Measurements from ENCODE around the gene LMO1.

Gene LMO1

DNA sequence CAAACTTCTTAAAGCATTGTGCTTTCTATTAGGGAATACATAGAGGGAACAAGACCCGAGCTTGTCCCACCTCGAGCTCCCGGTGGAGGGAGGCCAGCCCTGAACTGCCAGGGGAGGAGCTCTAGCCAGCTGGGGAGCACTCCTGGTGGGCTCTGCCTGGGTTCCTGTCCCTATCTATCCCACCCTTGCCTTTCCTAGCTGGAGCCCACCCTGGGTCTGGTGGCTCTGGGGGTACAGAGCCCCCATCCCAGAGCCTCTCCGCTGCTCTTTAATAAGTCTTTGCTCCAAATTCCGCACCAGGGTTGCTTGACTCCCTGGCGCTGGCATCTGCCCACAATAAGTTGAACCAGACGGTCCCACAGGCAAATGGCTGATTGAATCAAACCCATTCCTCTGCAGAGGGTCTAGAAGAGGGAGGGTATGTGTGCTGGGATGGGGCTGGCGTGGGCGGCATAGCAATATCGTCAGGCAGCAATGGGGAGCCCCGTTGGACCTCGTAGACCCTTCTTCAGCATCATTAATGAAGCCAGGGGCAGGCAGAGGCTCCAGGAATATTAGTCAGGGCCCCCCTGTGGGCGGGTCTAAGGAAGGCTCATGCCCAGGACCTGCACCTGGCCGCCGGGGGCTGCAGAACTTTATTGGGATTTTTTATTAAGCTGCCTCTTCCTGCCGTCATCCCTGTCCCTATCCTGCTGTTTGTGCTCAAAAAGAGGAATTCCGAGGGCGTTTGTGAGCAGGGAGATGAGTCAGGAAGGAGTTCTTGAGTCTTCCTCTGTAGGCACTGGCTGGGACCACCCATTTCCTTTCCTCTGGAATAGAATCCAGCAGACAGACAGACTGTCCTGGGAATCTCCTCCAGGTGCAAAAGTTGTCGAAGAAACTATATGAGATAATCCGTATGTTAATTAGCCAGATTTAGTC is 56.3 kb downstream of the LMO1 start:
- POLR2A ChIA-PET, result no interaction called here
- CTCF ChIA-PET, result interaction anchor here (0.6 to 2.6 kb wide), 6 partner anchors 10 to 56 kb away, joined by 4 to 10 read pairs (median 4); partner anchors contain the start of gene LMO1
- no peak overlapping the region for H3K4me3 ChIP-seq (ENCODE audit: low read depth, low read length)
- TF ChIP-seq, protein P1, sequence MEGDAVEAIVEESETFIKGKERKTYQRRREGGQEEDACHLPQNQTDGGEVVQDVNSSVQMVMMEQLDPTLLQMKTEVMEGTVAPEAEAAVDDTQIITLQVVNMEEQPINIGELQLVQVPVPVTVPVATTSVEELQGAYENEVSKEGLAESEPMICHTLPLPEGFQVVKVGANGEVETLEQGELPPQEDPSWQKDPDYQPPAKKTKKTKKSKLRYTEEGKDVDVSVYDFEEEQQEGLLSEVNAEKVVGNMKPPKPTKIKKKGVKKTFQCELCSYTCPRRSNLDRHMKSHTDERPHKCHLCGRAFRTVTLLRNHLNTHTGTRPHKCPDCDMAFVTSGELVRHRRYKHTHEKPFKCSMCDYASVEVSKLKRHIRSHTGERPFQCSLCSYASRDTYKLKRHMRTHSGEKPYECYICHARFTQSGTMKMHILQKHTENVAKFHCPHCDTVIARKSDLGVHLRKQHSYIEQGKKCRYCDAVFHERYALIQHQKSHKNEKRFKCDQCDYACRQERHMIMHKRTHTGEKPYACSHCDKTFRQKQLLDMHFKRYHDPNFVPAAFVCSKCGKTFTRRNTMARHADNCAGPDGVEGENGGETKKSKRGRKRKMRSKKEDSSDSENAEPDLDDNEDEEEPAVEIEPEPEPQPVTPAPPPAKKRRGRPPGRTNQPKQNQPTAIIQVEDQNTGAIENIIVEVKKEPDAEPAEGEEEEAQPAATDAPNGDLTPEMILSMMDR (IDR thresholded peaks at IDR 0.05; ENCODE audit: insufficient read depth, low read length, missing control alignments), result no peak
- DNase-seq (ENCODE audit: low read depth, low spot score), result no peak

DNA sequence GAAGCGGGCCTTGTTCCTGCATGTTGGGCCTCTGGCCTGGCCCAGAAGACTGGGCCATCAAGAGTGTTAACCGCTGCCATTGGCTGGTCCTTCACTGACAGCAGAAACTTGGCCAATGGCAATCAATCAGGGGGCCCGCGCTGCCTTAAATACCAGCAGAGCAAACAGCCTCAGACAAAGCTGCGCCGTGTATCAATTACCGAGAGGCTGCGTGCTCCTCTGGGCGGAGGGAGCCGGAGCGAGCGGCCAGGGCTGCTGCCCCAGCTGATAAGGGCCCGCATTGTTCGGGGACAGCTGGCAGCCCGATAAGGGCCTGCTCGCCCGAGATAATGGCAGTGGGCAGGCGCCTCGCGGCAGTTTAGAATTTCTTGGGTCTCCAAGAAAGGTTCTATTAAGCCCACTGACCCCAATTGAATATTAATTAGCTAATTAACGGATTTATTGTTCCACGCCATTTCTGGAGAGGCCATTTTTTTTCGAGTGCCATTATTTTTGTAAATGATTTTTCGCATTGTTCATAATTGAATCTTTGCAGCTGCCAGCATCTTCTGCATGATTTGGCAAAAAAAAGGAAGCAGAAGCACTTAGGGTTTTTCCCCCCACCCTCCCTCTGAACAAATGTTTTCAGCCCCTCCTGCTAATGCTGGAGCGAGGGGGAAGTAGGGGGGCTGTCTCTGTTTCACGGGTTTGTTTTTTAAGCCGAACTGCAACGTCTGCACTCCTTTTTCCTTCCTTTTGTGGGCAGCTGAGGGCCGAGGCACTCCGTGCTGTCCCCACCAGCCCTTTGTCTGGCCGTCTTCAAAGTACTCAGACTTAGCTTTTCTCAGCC is 57.2 kb downstream of the LMO1 start:
- no peak overlapping the region for H3K4me3 ChIP-seq (ENCODE audit: low read depth, low read length)
- DNase-seq (ENCODE audit: low read depth, low spot score), result no peak
- ChIA-PET POLR2A (no interaction called here), CTCF (interaction anchor here (1.2 to 2.6 kb wide), 4 partner anchors 9 to 57 kb away, joined by 4 to 10 read pairs (median 7); partner anchors contain the start of gene LMO1)
- TF ChIP-seq, protein P1 (IDR thresholded peaks at IDR 0.05; ENCODE audit: insufficient read depth, low read length, missing control alignments), result no peak

DNA sequence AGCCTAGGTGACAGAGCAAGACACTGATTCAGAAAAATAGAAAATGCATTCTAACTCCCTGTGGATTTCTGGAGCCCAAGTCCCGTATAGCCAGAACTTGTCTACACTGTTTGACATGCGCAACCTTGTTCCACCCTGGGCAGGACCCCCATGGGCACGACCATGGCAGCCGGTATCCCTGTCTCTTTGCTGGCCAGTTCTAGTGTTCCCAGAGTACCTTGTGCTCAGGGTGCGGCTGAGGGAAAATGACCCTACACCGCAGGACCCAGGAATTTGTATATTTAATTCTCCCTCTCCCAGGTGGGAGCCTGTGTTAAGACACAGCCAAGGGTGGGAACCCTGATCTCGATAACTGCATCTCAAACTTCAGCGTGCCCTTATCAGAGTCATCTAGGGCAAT is 58.1 kb downstream of the LMO1 start:
- ChIA-PET POLR2A (no interaction called here), CTCF (interaction anchor here (1.7 to 2.6 kb wide), 3 partner anchors 12 to 58 kb away, joined by 6 to 10 read pairs (median 7); partner anchors contain the start of gene LMO1)
- H3K4me3 ChIP-seq (ENCODE audit: low read depth, low read length), result no peak overlapping the region
- no peak for DNase-seq (ENCODE audit: low read depth, low spot score)
- TF ChIP-seq, protein P1 (IDR thresholded peaks at IDR 0.05; ENCODE audit: insufficient read depth, low read length, missing control alignments), result no peak

DNA sequence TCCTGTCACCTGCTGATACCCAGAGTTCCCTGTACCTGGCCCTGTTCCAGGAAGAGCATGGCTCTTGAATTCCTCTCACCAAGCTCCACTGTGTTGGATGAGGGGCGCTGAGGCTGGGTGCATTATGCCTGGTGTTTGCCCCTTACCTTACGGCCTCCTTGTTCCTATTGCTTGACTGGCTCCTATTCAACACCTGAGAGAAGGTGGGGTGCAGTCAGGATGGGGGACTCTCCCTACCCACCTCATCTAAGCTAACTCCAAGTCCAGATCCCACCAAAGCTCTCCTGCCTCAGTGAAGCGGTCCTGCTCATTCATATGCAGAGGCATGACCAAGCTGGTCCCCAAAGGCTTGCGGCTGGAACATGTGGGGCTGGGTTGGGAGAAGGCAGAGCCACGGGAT is 59.1 kb downstream of the LMO1 start:
- no peak overlapping the region for H3K4me3 ChIP-seq (ENCODE audit: low read depth, low read length)
- TF ChIP-seq, protein P1 (IDR thresholded peaks at IDR 0.05; ENCODE audit: insufficient read depth, low read length, missing control alignments), result no peak
- DNase-seq (ENCODE audit: low read depth, low spot score), result no peak
- ChIA-PET CTCF (interaction anchor here (0.9 to 2.4 kb wide), 5 partner anchors 11 to 362 kb away, joined by 3 to 12 read pairs (median 6); no protein-coding TSS in a partner anchor), POLR2A (no interaction called here)

DNA sequence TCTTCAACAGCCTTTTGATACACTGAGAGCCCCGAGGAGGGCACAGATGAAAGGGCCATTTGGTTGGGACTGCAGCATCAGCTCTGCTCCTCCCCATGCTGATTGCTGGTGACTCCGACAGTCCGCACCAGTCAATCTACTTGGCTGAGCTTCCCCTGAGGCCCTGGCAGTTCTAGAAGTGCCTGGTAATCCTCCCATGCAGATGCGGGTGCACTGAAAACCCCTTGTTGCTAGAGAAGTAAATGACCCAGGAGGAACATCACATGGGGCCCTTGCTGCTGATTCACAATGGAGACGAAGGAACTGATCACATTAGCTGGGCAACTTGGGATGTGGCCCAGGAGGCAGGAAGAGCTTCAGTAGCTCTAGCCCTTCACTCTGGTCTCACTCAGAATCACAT is 59.7 kb downstream of the LMO1 start:
- POLR2A ChIA-PET, result no interaction called here
- no peak overlapping the region for H3K4me3 ChIP-seq (ENCODE audit: low read depth, low read length)
- CTCF ChIA-PET, result interaction anchor here (0.9 to 2.4 kb wide), 5 partner anchors 11 to 363 kb away, joined by 3 to 12 read pairs (median 6); no protein-coding TSS in a partner anchor
- TF ChIP-seq, protein P1 (IDR thresholded peaks at IDR 0.05; ENCODE audit: insufficient read depth, low read length, missing control alignments), result no peak
- no peak for DNase-seq (ENCODE audit: low read depth, low spot score)

DNA sequence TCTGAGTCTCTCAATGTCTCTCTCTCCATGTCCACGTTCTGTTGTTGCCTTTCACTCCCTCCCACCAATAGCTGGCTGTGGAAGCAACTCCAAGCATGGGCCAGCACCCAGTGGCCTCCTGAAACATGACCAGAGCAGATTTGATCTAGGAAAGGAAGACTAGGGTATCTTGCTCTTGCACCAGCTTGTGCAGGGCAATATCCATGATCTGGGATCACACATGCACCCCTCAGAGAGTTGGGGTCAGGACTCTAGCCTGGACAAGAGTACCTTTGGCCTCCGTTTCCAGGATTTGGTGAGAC is 60.3 kb downstream of the LMO1 start:
- ChIA-PET POLR2A (no interaction called here), CTCF (interaction anchor here (0.9 to 2.7 kb wide), 7 partner anchors 9 to 364 kb away, joined by 3 to 12 read pairs (median 6); partner anchors contain the start of gene LMO1)
- no peak for DNase-seq (ENCODE audit: low read depth, low spot score)
- TF ChIP-seq, protein P1 (IDR thresholded peaks at IDR 0.05; ENCODE audit: insufficient read depth, low read length, missing control alignments), result no peak
- H3K4me3 ChIP-seq (ENCODE audit: low read depth, low read length), result no peak overlapping the region
